GM23338 (cell line): ENCODE results near the gene SP140L. TPM values are rescaled to one million over a fixed set of nuclear protein-coding genes. Genes with fewer than 3 reads are reported as not detected.
A peak's percentile ranks its signal among the peaks of the same experiment; 100 is the strongest.

Source experiments
- ATAC-seq: fragments of 200-7000 bp; cut with Tn5 transposase; 3 replicates; pipeline ENCODE4 v1.9.1; 2020
- DNase-seq: peaks from one replicate; pipeline ENCODE4 v3.0.0-alpha.2; 2015; ENCODE audit warnings: low spot score
- H2AFZ ChIP-seq: fragments of 200-600 bp; sonication (generic); 2 replicates; pipeline ENCODE4 v1.8.0; 2016; ENCODE audit warnings: antibody characterized with exemption, mild to moderate bottlenecking, moderate library complexity
- H3F3A ChIP-seq: fragments of 200-600 bp; sonication (generic); replicated peaks from 2 replicates; pipeline ENCODE4 v1.8.0; 2017; ENCODE audit warnings: antibody characterized with exemption, mixed run types, low read depth
- H3K27ac ChIP-seq: fragments of 200-600 bp; sonication (generic); 2 replicates; pipeline ENCODE4 v1.6.1; 2016; ENCODE audit warnings: low read depth
- H3K27me3 ChIP-seq: fragments of 200-600 bp; sonication (generic); 2 replicates; pipeline ENCODE4 v1.8.0; 2016; ENCODE audit warnings: mild to moderate bottlenecking, mixed run types, moderate library complexity; ENCODE audit not compliant: insufficient read depth
- H3K36me3 ChIP-seq: fragments of 200-600 bp; sonication (generic); 2 replicates; pipeline ENCODE4 v1.8.0; 2016; ENCODE audit warnings: mild to moderate bottlenecking; ENCODE audit not compliant: insufficient read depth
- H3K4me1 ChIP-seq: fragments of 200-600 bp; sonication (generic); 2 replicates; pipeline ENCODE4 v1.8.0; 2016; ENCODE audit warnings: mild to moderate bottlenecking, moderate library complexity; ENCODE audit not compliant: insufficient read depth
- H3K4me2 ChIP-seq: fragments of 200-600 bp; sonication (generic); 2 replicates; pipeline ENCODE4 v1.7.1; 2017; ENCODE audit warnings: mixed run types
- H3K4me3 ChIP-seq: fragments of 200-600 bp; sonication (generic); 2 replicates; pipeline ENCODE4 v1.6.1; 2016; ENCODE audit warnings: mixed run types
- H3K79me2 ChIP-seq: fragments of 200-600 bp; sonication (generic); replicated peaks from 2 replicates; pipeline ENCODE4 v1.8.0; 2017; ENCODE audit warnings: mild to moderate bottlenecking; ENCODE audit not compliant: insufficient read depth
- H3K9me2 ChIP-seq: fragments of 200-600 bp; sonication (generic); 2 replicates; pipeline ENCODE4 v1.8.0; 2017; ENCODE audit not compliant: insufficient read depth
- H4K20me1 ChIP-seq: fragments of 200-600 bp; sonication (generic); replicated peaks from 2 replicates; pipeline ENCODE4 v1.8.0; 2017; ENCODE audit warnings: mild to moderate bottlenecking; ENCODE audit not compliant: insufficient read depth
- H3K27ac Mint-ChIP-seq: 2 replicates; pipeline ENCODE4 v1.8.0; 2020; ENCODE audit warnings: inconsistent platforms, mild to moderate bottlenecking, moderate library complexity, mixed read lengths
- H3K27me3 Mint-ChIP-seq: 3 replicates; pipeline ENCODE4 v1.8.0; 2022; ENCODE audit warnings: low read depth, mild to moderate bottlenecking, moderate library complexity, mixed read lengths, inconsistent platforms; ENCODE audit not compliant: insufficient read depth, poor library complexity
- H3K36me3 Mint-ChIP-seq: 3 replicates; pipeline ENCODE4 v1.8.0; 2021; ENCODE audit warnings: low read depth, mild to moderate bottlenecking, inconsistent platforms, moderate library complexity, mixed read lengths
- H3K4me1 Mint-ChIP-seq: 3 replicates; pipeline ENCODE4 v1.8.0; 2020; ENCODE audit warnings: mild to moderate bottlenecking, inconsistent platforms, mixed read lengths
- H3K4me3 Mint-ChIP-seq: 3 replicates; pipeline ENCODE4 v1.8.0; 2021; ENCODE audit warnings: moderate library complexity, mild to moderate bottlenecking, inconsistent platforms, mixed read lengths
- H3K9me3 Mint-ChIP-seq: 3 replicates; pipeline ENCODE4 v1.8.0; 2020; ENCODE audit warnings: moderate library complexity, mild to moderate bottlenecking, inconsistent platforms, mixed read lengths
- EZH2 ChIP-seq: fragments of 200-600 bp; sonication (generic); IDR thresholded peaks from one replicate; pipeline ENCODE4 v1.8.0; 2017; ENCODE audit warnings: antibody characterized with exemption, mild to moderate bottlenecking, low read depth; ENCODE audit not compliant: unreplicated experiment
- NANOG ChIP-seq: IDR thresholded peaks from 2 replicates; pipeline ENCODE4 v1.6.1; 2016; ENCODE audit warnings: antibody characterized with exemption, borderline replicate concordance
- POLR2AphosphoS5 ChIP-seq: IDR thresholded peaks from 2 replicates; pipeline ENCODE4 v1.6.1; 2016; ENCODE audit warnings: antibody characterized with exemption, low read depth
- STAT1 ChIP-seq: IDR thresholded peaks from one replicate; pipeline ENCODE4 v1.6.1; 2016; ENCODE audit warnings: antibody characterized with exemption; ENCODE audit not compliant: unreplicated experiment
- ZNF331 ChIP-seq: fragments of 250-450 bp; sonication (Bioruptor Pico); IDR thresholded peaks from 2 replicates; pipeline ENCODE4 v1.5.0; 2020; ENCODE audit warnings: low read depth, mild to moderate bottlenecking, moderate library complexity
- polyA plus RNA-seq: library from polyadenylated mRNA; unstranded; fragments of >200 nt; fragmentation: Nextera tagmentation; extraction: Ambion mirVana; gene quantifications from 2 replicates; pipeline ENCODE4 v1.2.1, GENCODE V29; 2016
- total RNA-seq: library from RNA; depleted of rRNA; stranded (reverse); fragments of >200 nt; shearing (Covaris generic); gene quantifications from 2 replicates; pipeline ENCODE4 v1.2.3, GENCODE V29; 2014
- TF ChIP-seq, protein P1 (sequence below), 2 experiments: fragments of 200-600 bp in 1 of 2; sonication (generic) in 1 of 2; conservative IDR thresholded peaks; 2 replicates each; pipeline versions ENCODE4 v1.5.1 to v1.6.1; 2016 to 2017; ENCODE audit warnings: antibody characterized with exemption in 2 of 2, low read depth in 2 of 2, mild to moderate bottlenecking in 2 of 2, moderate library complexity in 1 of 2
- TF ChIP-seq, protein P2 (sequence below): fragments of 250-450 bp; sonication (Bioruptor Pico); IDR thresholded peaks from 2 replicates; pipeline ENCODE4 v1.5.0; 2020; ENCODE audit warnings: mild to moderate bottlenecking, moderate library complexity

The SP140L gene
- total and polyA plus RNA-seq, 2 experiments from 2014 or later = 1.3 to 1.7 TPM

DNA sequence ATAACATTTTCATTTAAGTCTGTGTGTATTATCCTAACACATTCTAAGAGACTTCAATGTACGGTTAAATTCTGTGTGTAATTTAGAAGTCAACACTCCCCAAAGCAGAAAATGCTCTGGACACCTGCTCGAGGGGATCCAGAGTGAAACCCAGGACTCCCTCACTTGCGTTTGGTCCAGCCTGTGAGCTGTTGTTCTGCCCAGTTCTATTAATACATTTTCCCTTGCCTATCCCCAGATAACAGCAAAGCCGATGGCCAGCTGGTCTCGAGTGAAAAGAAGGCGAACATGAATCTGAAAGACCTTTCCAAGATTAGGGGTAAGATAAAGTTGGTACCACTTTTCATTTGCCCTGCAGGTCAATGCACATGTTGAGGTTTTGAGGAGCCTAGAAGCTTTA lies 58.0 kb downstream of the SP140L start:
- no peaks in the 10 kb centered on the region for H3K27me3 ChIP-seq
- H3K27ac ChIP-seq = no peak overlapping the region
- no peak for TF ChIP-seq POLR2AphosphoS5
- TF ChIP-seq, protein P1, sequence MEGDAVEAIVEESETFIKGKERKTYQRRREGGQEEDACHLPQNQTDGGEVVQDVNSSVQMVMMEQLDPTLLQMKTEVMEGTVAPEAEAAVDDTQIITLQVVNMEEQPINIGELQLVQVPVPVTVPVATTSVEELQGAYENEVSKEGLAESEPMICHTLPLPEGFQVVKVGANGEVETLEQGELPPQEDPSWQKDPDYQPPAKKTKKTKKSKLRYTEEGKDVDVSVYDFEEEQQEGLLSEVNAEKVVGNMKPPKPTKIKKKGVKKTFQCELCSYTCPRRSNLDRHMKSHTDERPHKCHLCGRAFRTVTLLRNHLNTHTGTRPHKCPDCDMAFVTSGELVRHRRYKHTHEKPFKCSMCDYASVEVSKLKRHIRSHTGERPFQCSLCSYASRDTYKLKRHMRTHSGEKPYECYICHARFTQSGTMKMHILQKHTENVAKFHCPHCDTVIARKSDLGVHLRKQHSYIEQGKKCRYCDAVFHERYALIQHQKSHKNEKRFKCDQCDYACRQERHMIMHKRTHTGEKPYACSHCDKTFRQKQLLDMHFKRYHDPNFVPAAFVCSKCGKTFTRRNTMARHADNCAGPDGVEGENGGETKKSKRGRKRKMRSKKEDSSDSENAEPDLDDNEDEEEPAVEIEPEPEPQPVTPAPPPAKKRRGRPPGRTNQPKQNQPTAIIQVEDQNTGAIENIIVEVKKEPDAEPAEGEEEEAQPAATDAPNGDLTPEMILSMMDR (conservative IDR thresholded peaks at IDR 0.05; ENCODE audit: low read depth in 2 of 2) = no peak
- no peak for TF ChIP-seq STAT1
- no peak for TF ChIP-seq NANOG
- no peak for TF ChIP-seq EZH2
- TF ChIP-seq, protein P2, sequence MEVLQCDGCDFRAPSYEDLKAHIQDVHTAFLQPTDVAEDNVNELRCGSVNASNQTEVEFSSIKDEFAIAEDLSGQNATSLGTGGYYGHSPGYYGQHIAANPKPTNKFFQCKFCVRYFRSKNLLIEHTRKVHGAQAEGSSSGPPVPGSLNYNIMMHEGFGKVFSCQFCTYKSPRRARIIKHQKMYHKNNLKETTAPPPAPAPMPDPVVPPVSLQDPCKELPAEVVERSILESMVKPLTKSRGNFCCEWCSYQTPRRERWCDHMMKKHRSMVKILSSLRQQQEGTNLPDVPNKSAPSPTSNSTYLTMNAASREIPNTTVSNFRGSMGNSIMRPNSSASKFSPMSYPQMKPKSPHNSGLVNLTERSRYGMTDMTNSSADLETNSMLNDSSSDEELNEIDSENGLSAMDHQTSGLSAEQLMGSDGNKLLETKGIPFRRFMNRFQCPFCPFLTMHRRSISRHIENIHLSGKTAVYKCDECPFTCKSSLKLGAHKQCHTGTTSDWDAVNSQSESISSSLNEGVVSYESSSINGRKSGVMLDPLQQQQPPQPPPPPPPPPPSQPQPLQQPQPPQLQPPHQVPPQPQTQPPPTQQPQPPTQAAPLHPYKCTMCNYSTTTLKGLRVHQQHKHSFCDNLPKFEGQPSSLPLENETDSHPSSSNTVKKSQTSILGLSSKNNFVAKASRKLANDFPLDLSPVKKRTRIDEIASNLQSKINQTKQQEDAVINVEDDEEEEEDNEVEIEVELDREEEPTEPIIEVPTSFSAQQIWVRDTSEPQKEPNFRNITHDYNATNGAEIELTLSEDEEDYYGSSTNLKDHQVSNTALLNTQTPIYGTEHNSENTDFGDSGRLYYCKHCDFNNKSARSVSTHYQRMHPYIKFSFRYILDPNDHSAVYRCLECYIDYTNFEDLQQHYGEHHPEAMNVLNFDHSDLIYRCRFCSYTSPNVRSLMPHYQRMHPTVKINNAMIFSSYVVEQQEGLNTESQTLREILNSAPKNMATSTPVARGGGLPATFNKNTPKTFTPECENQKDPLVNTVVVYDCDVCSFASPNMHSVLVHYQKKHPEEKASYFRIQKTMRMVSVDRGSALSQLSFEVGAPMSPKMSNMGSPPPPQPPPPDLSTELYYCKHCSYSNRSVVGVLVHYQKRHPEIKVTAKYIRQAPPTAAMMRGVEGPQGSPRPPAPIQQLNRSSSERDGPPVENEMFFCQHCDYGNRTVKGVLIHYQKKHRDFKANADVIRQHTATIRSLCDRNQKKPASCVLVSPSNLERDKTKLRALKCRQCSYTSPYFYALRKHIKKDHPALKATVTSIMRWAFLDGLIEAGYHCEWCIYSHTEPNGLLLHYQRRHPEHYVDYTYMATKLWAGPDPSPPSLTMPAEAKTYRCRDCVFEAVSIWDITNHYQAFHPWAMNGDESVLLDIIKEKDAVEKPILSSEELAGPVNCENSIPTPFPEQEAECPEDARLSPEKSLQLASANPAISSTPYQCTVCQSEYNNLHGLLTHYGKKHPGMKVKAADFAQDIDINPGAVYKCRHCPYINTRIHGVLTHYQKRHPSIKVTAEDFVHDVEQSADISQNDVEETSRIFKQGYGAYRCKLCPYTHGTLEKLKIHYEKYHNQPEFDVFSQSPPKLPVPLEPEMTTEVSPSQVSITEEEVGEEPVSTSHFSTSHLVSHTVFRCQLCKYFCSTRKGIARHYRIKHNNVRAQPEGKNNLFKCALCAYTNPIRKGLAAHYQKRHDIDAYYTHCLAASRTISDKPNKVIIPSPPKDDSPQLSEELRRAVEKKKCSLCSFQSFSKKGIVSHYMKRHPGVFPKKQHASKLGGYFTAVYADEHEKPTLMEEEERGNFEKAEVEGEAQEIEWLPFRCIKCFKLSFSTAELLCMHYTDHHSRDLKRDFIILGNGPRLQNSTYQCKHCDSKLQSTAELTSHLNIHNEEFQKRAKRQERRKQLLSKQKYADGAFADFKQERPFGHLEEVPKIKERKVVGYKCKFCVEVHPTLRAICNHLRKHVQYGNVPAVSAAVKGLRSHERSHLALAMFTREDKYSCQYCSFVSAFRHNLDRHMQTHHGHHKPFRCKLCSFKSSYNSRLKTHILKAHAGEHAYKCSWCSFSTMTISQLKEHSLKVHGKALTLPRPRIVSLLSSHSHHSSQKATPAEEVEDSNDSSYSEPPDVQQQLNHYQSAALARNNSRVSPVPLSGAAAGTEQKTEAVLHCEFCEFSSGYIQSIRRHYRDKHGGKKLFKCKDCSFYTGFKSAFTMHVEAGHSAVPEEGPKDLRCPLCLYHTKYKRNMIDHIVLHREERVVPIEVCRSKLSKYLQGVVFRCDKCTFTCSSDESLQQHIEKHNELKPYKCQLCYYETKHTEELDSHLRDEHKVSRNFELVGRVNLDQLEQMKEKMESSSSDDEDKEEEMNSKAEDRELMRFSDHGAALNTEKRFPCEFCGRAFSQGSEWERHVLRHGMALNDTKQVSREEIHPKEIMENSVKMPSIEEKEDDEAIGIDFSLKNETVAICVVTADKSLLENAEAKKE (CRISPR knock-in tag) = no peak
- no peak for TF ChIP-seq ZNF331 (CRISPR knock-in tag)
- Mint-ChIP-seq H3K27me3 (no peaks in the 10 kb centered on the region), H3K4me1 (no peaks in the 10 kb centered on the region), H3K4me3 (no peak overlapping the region), H3K27ac (no peak overlapping the region), H3K36me3 (no peaks in the 10 kb centered on the region), H3K9me3 (no peaks in the 10 kb centered on the region)
- DNase-seq (no peak), ATAC-seq (no peak)
- no peaks in the 10 kb centered on the region; the same call in 1 of the 2 replicates for H4K20me1 ChIP-seq
- no peak overlapping the region for H3K4me3 ChIP-seq
- no peaks in the 10 kb centered on the region for H3K36me3 ChIP-seq
- no peaks in the 10 kb centered on the region for H3F3A ChIP-seq
- H3K79me2 ChIP-seq = no peaks in the 10 kb centered on the region
- no peak overlapping the region for H3K4me2 ChIP-seq
- H2AFZ ChIP-seq = 0 out of 2 replicates have a peak overlapping the region, but pooled peaks have one; percentile 10
- H3K9me2 ChIP-seq = no peaks in the 10 kb centered on the region
- H3K4me1 ChIP-seq = no peaks in the 10 kb centered on the region
